ENCODE data around the gene PRKCA.
"Not testable (repeated sequence)": the region's sequence is repeated elsewhere in the genome, so short reads cannot be mapped to it uniquely, and the experiment has no call there.

Gene PRKCA

DNA sequence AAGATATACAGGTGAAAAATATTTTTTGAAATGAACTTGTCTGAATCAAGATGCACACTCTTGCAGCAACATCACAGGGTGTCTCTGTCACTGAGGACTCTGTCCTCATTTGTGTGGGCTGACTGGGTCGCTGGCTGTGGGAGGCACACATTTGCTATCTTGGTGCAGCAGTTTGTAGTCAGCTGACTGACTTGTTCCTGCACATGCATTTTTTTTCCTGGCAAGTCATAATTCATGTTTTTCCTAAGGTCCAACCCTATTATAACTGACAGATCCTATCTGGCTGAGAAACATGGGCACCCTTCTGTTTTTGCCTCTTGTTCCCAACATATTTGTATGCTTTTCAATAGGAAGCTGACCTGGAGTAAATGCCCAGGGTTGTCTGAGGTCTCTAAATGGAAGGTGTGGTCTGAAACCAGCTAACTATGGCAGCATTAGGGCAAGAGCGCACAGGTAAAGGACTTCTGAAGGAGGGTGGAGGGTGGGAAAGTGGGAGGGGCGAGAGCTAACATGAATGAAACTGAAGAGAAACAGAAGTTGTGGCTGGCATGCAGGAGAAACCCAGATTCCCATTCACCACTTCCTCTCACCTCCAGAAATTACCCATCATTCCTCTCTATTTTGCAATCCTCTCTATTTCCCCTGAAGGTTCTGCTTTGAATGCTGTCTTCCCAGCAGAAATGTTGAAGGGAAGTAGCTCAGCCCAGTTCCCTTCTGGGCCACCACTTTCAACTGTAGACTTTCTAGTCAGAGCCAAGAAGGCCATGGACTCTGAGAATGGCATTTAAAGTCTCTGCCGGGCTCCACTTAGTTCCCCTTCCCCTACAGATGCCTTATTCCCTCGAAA is 166.1 kb downstream of the PRKCA start:
- no peak for DNase-seq

DNA sequence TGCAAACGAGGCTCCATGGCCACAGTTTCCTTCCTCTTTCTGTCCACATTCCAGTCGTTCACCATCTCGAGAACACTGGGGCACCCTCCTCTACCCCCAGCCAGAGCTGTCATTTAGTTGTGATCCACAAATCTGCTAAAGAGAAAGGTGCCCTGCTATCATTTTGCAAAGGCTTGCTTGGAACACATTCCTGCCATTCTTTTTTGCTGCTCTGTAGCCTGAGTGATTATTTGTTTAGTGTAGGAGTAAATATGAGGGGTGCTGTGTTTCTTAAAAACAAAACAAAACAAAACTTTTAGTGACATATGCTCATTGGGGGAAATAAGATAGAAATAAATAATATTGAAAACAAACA is 166.7 kb downstream of the PRKCA start:
- no peak for DNase-seq

GRCh38 chr17:66469461-66469860 is 167.0 kb downstream of the PRKCA start:
- DNase-seq = no peak

DNA sequence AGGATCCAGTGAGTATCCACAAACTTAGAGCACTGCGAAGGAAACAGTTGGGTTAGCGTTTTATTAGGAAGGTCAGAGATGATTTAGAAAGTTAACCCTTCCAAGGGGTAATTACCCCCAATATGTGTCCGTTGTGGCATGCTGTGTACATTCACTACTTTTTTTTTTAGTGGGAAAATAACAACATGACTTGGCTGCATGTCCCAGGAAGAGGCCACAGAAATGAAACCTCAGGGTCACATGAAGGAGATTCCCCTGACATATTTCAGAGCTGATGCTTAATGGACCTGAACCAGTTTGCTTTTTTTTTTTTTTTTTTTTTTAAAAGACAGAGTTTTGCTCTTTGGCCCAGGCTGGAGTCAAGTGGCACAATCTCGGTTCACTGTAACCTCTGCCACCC is 167.5 kb downstream of the PRKCA start:
- DNase-seq = no peak

- DNase-seq = no peak
Observed at GRCh38 chr17:66472123-66472522, 169.7 kb downstream of the PRKCA start.

DNA sequence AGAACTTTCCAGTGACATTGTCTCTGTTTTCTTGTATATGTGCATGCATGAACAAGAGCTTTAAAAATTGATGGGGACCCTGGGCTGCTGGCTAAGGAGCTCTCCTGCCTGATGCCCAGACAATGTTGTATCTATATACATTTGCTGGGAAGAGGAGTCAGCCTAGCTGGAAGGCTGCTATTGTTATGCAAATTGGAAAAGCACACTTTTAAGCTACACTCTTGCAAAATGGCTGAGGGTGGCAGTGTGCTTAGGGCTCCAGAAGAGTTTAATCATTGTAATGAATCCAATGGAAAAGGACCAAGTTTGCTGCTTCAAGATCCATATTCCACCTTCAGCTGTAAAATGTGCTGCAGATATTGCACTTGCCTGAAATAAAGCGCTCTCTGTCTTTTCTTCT is 171.8 kb downstream of the PRKCA start:
- DNase-seq = no peak

DNA sequence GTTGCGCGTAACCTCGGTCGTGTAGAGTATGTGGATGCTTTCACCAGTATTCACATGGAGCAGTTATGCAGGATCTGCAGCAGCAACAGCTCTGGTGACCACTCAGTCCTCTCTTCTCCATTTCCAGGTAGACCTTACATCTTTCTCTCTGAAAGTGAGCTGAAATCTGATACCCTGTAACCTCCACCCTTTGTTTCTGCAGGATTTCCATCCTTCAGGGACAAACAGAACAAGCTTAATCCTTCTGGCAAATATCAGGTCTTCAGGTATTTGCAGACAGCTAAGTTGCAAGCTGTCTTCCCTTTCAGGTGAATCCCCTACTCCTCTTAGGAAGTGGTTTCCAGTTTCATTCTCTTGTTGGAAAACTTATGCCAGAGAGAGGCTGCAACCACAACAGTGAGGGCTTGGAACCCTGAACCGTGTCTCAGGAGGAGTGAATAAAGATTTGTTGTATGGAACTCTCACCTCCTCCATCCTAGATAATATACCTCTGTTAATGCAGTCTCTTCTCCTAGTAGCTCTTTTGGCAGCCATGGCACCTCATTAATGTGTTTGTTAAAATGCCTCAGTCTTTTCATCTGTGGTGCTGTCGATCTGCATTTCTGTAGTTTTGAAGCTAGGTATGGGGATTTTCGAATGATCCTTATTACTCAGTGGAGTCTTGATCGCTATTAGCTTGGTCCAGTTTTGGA is 172.5 kb downstream of the PRKCA start:
- no peak for DNase-seq

GRCh38 chr17:66476014-66476413 is 173.6 kb downstream of the PRKCA start:
- DNase-seq = no peak

DNA sequence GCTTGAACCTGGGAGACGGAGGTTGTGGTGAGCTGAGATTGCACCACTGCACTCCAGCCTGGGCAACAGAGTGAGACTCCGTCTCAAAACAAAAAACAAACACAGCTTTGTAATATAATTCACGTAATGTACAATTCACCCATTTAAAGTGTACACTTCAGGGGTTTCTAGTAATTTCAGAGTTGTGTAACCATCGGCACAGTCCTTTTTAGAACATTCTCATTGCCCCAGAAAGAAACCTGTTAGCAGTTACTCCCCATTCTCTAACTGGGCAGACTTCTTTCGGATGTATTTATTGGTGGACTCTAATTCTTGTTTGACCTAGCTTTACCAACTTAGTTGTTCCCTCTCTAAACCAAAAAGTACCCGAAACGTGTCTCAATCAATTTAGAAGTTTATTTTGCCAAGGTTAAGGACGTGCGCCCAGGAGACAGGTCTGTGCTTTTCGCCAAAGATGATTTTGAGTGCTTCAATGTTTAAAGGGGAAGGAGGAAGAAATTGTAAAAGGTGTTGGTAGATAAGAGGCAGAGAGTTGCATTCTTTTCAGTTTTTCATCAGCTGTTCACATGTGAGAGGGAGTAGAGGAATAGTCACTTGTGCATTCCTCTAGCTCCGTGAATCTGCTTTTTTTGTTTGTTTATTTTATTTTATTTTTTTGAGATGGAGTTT is 175.3 kb downstream of the PRKCA start:
- no peak for DNase-seq

- DNase-seq = not testable (repeated sequence)
Observed at GRCh38 chr17:66479230-66479889, 176.9 kb downstream of the PRKCA start.

GRCh38 chr17:66480243-66480642 is 177.8 kb downstream of the PRKCA start:
- DNase-seq = no peak

- DNase-seq = no peak
Observed at GRCh38 chr17:66480802-66481201, 178.4 kb downstream of the PRKCA start.

- DNase-seq = no peak
Observed at GRCh38 chr17:66481271-66481670, 178.9 kb downstream of the PRKCA start.

DNA sequence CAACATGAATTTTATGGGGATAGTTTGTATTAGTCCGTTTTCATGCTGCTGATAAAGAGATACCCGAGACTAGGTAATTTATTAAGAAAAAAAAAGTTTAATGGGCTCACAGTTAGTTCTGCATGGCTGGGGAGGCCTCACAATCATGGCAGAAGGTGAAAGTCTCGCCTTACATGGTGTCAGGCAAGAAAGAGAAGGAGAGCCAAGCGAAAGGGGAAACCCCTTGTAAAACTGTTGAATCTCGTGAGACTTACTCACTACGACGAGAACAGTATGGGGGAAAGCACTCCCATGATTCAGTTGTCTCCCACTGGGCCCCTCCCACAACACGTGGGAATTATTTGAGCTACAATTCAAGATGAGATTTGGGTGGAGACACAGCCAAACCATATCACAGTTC is 181.5 kb downstream of the PRKCA start:
- DNase-seq = no peak

DNA sequence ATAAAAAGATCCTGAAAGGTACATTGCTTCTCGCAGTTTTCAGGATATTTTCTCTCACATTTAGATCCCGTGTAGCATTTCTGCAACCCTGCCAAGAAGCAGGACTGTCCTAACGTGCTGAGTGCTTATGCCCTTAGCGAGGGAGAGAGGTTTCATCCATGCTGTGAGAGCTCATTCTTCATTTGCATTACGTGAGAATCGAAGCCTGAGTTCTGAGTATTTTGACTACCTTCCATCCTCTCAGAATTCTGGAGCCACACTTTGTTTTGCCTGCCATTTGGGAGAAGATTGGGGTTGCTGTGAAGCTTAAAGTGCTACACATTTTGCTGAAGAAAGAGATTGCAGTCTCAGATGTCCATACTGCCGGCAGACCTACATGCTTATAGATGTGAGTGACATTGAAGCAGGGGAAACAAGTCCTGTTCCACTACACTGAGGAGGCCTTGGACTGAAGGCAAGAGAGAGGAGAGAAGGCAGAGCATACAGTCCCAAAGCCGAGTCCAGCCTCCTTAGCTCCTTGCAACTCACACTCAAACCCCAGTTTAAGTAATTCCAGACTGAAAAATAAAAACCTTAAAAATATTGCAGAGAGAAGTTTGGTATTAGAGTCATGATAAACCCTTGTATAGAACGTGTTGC is 183.0 kb downstream of the PRKCA start:
- DNase-seq = no peak

DNA sequence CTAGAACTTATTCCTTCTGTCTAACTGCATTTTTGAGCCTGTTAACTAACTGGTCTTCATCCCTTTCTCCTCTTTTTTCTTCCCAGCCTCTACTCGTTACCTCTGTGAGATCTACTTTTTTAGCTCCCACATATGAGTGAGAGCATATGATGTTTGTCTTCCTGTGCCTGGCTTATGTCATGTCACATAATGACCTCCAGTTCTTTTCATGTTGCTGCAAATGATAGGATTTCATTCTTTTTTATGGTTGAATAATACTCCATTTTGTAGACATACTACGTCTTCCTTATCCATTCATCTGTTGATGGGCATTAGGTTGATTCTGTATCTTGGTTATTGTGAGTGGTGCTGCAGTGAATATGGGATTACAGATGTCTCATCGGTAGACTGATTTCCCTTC is 184.7 kb downstream of the PRKCA start:
- no peak for DNase-seq

- DNase-seq = no peak
Observed at GRCh38 chr17:66487981-66488468, 185.6 kb downstream of the PRKCA start.

DNA sequence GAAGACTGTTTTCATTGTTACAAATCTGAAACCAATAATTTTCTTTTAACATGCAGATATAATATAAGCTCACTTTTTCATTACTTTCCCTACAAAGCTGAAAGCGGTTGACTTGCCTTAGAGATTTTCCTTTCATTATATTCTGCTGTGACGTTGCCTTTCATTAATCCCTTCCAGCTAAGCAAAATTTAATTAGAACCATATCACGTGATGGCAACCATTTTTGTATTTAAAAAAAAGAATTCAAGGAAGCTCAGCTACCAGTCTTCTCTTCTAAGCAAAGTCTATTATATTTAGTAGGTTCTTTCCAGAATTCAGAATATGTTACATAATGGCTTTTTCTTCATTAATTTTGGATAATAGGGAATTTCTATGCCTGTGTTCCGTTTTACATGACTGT is 186.5 kb downstream of the PRKCA start:
- no peak for DNase-seq

DNA sequence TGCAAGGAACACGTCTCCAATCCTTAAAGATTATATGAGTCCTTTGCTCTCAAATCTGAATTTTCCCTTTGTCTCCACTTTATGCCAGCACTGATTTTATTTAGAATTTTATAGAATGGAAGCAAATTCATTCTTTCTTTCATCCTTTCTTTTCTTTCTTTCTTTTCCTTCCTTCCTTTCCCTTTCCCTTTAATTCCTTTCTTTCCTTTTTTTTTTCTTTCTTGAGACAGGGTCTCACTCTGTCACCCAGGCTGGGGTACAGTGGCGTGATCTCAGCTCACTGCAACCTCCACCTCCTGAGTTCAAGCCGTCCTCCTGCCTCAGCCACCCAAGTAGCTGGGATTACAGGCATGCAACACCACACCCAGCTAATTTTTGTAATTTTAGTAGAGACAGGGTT is 187.2 kb downstream of the PRKCA start:
- DNase-seq = not testable (repeated sequence)

- no peak for DNase-seq
Observed at GRCh38 chr17:66491213-66491612, 188.8 kb downstream of the PRKCA start.

DNA sequence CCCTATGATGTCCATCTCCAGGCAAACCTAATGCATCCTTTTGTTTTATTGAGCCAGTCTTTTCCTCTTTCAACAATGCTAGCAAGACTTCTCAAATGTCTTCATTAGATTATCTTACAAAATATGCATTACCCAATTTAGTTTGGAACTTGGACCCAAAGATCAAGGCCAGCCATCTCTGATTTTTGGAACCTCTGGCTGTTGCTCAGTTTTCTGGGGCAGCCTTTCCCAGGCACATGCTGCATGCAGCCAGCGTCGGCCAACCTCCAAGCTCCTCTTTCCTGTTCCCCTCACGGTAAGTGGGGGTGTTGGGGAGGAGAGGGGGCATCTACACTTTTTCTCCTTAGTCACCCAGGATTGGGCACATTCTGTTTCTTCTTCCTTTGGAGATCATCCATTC is 189.3 kb downstream of the PRKCA start:
- no peak for DNase-seq

DNA sequence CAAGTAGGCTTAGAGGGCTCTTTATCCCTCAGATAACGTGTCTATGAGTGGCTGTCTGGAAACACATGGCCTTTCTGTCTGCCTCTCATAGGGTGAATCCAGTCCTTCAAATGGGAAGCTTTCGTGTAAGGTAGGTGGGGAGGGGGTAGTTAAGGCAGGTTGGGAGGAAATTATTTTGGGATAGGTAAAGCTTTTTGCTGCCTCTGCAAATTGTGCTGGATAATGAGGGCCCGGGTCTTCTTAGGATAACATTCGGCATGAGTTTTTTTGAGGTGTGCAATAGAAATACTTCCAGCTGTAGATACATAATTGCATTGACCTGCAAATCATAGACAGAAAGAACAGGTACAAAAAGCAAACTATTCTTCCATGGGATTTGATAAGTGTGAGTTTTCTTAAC is 189.7 kb downstream of the PRKCA start:
- DNase-seq = no peak

DNA sequence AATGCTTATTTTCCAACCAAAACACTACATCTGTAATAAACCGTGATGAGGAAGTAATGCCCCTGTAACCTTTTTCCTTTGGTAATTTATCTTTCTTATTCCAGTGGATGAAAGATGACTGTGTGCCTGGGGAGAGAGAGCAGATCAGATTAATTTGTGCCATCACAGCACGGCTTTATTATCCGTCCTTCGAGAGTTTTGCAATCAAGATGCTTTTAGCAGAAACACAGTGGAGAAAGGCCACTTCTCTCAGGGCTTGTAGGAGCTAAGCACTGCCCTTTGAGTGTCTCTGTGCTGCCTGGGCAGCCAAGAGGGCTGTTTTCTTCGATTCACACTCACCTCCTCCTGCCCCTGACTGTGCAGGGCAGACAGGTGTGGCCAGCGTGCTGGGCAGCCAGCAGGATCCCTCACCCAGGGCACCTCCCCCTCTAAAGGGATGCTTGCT is 190.2 kb downstream of the PRKCA start:
- no peak for DNase-seq
